Gastroesophageal sphincter (tissue), 4 donors: ENCODE data around the gene SERP1. TPM values are rescaled to one million over a fixed set of nuclear protein-coding genes. Genes with fewer than 3 reads are reported as not detected.
A peak's percentile ranks its signal among the peaks of the same experiment; 100 is the strongest.
"Not testable (repeated sequence)": the region's sequence is repeated elsewhere in the genome, so short reads cannot be mapped to it uniquely, and the experiment has no call there.

Experiments
- ATAC-seq: fragments of 150-250 bp; one replicate; pipeline ENCODE4 v1.9.1; 2016; ENCODE audit warnings: mild to moderate bottlenecking, moderate library complexity
- H3K27ac ChIP-seq, 4 donors: fragments of 200-600 bp; sonication (generic) in 3 of 4; 1 replicate in 3 of 4; 2 replicates in 1 of 4; pipeline ENCODE4 v1.5.1; 2016 to 2019
- H3K27me3 ChIP-seq: fragments of 200-600 bp; sonication (generic); one replicate; pipeline ENCODE4 v1.5.1; 2019
- H3K36me3 ChIP-seq, 2 donors: fragments of 200-600 bp; sonication (generic); one replicate each; pipeline ENCODE4 v1.5.1; 2019; ENCODE audit warnings: control low read depth in 1 of 2
- H3K4me1 ChIP-seq, 3 donors: fragments of 200-600 bp; sonication (generic); 1 replicate in 2 of 3; 2 replicates in 1 of 3; pipeline ENCODE4 v1.5.1; 2016 to 2019; ENCODE audit warnings: control low read depth in 2 of 3
- H3K4me3 ChIP-seq, 2 donors: fragments of 200-600 bp; sonication (generic); one replicate each; pipeline ENCODE4 v1.5.1; 2019; ENCODE audit warnings: mild to moderate bottlenecking in 1 of 2, moderate library complexity in 1 of 2
- H3K9me3 ChIP-seq, 3 donors: fragments of 200-600 bp; sonication (generic); one replicate each; pipeline ENCODE4 v1.5.1; 2017 to 2019; ENCODE audit warnings: control low read depth in 2 of 3
- EP300 ChIP-seq: sonication (generic); formaldehyde crosslinking; IDR thresholded peaks from one replicate; pipeline ENCODE4 v1.6.1; 2017; ENCODE audit warnings: antibody characterized with exemption, mild to moderate bottlenecking
- POLR2A ChIP-seq, 2 donors: fragments of 450-650 bp; IDR thresholded peaks; one replicate each; pipeline ENCODE4 v1.6.1; 2017; ENCODE audit warnings: antibody characterized with exemption in 2 of 2, mild to moderate bottlenecking in 2 of 2, moderate library complexity in 1 of 2
- POLR2AphosphoS5 ChIP-seq: sonication (generic); formaldehyde crosslinking; IDR thresholded peaks from one replicate; pipeline ENCODE4 v1.6.1; 2017; ENCODE audit warnings: antibody characterized with exemption
- WGBS, 2 donors: methylation state at CpG; one replicate each; pipeline ENCODE4 v1.1.5; 2018; ENCODE audit warnings: low coverage in 1 of 2; 5-methylcytosine and 5-hydroxymethylcytosine counted together
- total RNA-seq, 4 donors: library from RNA; depleted of rRNA; stranded (reverse); fragments of >200 nt; gene quantifications; one replicate each; pipeline ENCODE4 v1.1.0, GENCODE V29; 2016
- TF ChIP-seq, protein P1 (sequence below), 4 experiments: fragments of 200-600 bp in 2 of 4; fragments of 450-650 bp in 2 of 4; sonication (generic) in 1 of 4; IDR thresholded peaks; one replicate each; pipeline ENCODE4 v1.5.1; 2017 to 2019; ENCODE audit warnings: antibody characterized with exemption in 4 of 4, mild to moderate bottlenecking in 2 of 4, moderate library complexity in 2 of 4

The SERP1 gene
- total RNA-seq, 4 donors from 2014 or later = 72.8 to 187 (median 154) TPM

DNA sequence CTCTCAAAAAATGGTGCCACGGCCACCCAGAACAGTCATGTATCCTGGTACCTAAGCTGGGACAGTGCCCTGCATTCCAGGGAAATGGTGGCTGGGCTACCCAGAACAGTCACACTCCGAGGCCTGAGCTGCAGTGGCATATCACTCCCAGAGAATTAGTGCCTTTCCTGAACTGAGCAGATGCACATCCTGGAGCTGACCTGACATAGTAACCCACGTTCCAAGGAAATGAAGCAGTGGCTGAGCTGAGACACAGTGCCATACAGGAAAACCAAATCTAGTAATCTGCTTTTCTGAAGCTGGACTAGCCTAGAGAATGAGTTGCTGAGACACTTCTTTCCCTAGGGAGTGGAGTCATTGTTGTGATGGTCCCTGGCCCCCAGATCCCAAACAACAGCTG lies 41.8 kb downstream of the SERP1 start:
- Histone ChIP-seq H3K4me3 (no peak overlapping the region), H3K36me3 (no peaks in the 10 kb centered on the region), H3K4me1 (no peaks in the 10 kb centered on the region), H3K27me3 (no peaks in the 10 kb centered on the region), H3K9me3 (no peaks in the 10 kb centered on the region), H3K27ac (no peak overlapping the region)
- TF ChIP-seq, protein P1, sequence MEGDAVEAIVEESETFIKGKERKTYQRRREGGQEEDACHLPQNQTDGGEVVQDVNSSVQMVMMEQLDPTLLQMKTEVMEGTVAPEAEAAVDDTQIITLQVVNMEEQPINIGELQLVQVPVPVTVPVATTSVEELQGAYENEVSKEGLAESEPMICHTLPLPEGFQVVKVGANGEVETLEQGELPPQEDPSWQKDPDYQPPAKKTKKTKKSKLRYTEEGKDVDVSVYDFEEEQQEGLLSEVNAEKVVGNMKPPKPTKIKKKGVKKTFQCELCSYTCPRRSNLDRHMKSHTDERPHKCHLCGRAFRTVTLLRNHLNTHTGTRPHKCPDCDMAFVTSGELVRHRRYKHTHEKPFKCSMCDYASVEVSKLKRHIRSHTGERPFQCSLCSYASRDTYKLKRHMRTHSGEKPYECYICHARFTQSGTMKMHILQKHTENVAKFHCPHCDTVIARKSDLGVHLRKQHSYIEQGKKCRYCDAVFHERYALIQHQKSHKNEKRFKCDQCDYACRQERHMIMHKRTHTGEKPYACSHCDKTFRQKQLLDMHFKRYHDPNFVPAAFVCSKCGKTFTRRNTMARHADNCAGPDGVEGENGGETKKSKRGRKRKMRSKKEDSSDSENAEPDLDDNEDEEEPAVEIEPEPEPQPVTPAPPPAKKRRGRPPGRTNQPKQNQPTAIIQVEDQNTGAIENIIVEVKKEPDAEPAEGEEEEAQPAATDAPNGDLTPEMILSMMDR (IDR thresholded peaks at IDR 0.05) = no peak
- WGBS, 2 donors = no CpG with 5 or more reads among the region's 3 CpGs
- no peak for ATAC-seq

DNA sequence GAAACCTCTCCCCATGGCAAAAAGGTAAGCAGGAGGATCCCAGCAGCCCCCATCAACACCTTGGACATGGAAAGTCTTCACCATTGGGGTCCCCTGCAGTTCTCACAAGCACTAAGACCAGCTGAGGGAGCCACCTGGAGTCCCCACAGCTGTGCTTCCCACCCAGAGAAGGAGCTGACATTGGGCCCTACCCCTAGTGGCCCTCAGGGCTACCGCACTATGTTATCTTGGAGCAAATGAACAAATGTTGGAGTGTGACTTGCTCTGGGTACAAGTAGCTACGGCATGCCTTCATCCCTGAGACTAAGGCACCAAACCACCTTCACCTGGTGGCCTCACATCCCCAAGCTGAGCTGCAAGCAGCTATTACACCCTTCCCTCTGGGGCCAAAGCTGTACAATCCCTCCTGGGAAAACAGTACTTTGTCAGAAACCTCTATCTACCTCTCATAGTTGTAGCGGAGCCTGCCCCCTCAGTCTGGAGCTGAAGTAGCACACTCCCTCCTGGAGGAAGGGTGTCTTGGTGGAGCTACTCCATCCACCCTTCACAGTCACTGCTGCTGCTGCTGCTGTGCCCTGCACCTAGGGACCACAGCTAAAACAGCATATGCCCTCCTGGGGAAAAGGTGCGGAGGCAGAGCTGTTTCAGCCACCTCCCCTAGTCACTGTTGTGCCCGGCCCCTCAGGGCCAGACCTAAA lies 42.7 kb downstream of the SERP1 start:
- TF ChIP-seq EP300 (no peak), POLR2AphosphoS5 (no peak), POLR2A (IDR thresholded peaks at IDR 0.05) (no peak)
- TF ChIP-seq, protein P1 (IDR thresholded peaks at IDR 0.05) = no peak
- no peaks in the 10 kb centered on the region for H3K36me3 ChIP-seq
- H3K27ac ChIP-seq = no peak overlapping the region
- no peak overlapping the region for H3K4me3 ChIP-seq
- H3K4me1 ChIP-seq = no peaks in the 10 kb centered on the region
- H3K9me3 ChIP-seq = no peaks in the 10 kb centered on the region
- WGBS, 2 donors = 83% methylated on average over 1 of the region's 5 CpGs; no CpG with 5 or more reads in 1 of the 2 donors
- no peaks in the 10 kb centered on the region for H3K27me3 ChIP-seq
- no peak for ATAC-seq

DNA sequence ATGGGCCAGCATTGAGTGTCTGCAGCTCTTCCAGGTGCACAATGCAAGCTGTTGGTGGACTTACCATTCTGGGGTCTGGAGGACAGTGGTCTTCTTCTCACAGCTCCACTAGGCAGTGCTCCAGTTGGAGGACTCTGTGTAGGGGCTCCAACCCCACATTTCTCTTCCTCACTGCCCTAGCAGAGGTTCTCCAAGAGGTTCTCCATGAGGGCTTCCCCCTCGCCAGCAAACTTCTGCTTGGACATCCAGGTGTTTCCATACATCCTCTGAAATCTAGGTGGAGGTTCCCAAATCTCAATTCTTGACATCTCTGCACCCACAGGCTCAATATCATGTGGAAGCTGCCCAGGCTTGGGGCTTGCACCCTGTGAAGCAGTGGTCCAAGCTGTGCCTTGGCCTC lies 45.3 kb downstream of the SERP1 start:
- 100% methylated on average over 1 of the region's 1 CpG; no CpG with 5 or more reads in 1 of the 2 donors for WGBS, 2 donors
- not testable (repeated sequence) for H3K36me3 ChIP-seq, H3K9me3 ChIP-seq, H3K4me1 ChIP-seq, H3K27ac ChIP-seq, ATAC-seq, H3K27me3 ChIP-seq, H3K4me3 ChIP-seq

DNA sequence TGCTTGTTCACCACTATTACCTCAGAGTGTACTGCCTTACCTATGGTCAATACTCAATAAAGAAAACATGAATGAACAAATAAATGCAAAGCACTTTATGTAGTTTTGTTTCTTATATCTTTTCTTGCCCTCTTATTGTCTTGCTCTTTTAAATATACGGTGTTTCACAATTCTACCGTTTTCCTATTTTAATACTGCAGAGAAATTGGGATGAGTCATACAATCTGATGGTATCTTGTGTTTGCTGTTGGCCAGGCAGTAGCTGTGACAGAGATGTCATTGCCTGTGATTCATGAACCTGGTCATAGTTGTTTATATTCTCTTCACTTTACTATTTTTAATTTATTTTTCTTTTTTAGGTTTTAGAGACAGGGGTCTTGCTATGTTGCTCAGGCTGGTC lies 48.3 kb downstream of the SERP1 start:
- no peaks in the 10 kb centered on the region for H3K27me3 ChIP-seq
- H3K4me1 ChIP-seq = no peaks in the 10 kb centered on the region
- no peak overlapping the region for H3K27ac ChIP-seq
- H3K36me3 ChIP-seq = no peaks in the 10 kb centered on the region
- H3K4me3 ChIP-seq = no peak overlapping the region
- no peak for ATAC-seq
- 63 to 67% methylated on average over 2 of the region's 2 CpGs for WGBS, 2 donors
- H3K9me3 ChIP-seq = no peaks in the 10 kb centered on the region
- TF ChIP-seq EP300 (no peak), POLR2AphosphoS5 (no peak), POLR2A (IDR thresholded peaks at IDR 0.05) (no peak)
- TF ChIP-seq, protein P1 (IDR thresholded peaks at IDR 0.05) = no peak

DNA sequence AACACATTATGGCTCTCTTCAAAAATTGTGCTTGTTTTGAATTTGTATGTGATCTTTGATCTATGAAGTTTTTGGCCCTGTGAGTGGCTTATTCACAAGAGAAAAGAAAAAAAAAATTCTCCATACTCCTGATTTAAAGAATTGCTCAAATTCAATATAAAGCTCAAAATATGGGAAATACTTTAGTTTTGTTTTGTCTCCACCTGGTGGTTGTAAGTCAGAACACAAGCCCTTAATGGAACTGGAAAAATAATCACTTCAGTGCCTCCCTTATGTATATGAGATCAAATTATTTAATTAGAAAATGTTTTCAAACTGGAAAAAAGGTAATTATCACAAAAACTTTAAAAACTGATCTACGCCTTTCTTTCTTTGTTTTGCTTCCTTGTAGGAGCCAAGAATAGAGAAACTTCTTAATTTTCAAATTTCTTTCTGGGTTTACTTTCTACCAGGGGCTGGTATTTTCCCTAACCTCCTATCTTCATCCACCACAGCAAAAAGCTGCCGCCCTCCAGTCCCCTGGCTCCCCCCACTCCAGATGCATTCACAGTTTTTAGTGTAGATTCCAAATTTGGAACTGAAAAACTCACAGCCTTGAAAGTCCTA lies 50.6 kb downstream of the SERP1 start:
- Histone ChIP-seq H3K4me3 (no peak overlapping the region), H3K36me3 (no peaks in the 10 kb centered on the region), H3K9me3 (no peaks in the 10 kb centered on the region), H3K27me3 (no peaks in the 10 kb centered on the region), H3K4me1 (no peaks in the 10 kb centered on the region), H3K27ac (no peak overlapping the region)
- no peak for ATAC-seq
- no peak for TF ChIP-seq POLR2AphosphoS5
- no peak for TF ChIP-seq POLR2A (IDR thresholded peaks at IDR 0.05)
- TF ChIP-seq, protein P1 (IDR thresholded peaks at IDR 0.05) = peak; percentile 78 to 89 (median 82)
- TF ChIP-seq EP300 = no peak
- 0% methylated on average over 2 of the region's 2 CpGs for WGBS, 2 donors
